MM.1S (cell line): ENCODE data around the gene SLC35F1.

Experiments
- CTCF ChIP-seq: fragments of 300-600 bp; sonication (generic); IDR thresholded peaks from 2 replicates; pipeline ENCODE4 v1.5.1; 2016; ENCODE audit warnings: antibody characterized with exemption, low read length, mixed read lengths
- EZH2 ChIP-seq: fragments of 300-600 bp; sonication (generic); optimal IDR thresholded peaks from 2 replicates; pipeline ENCODE3; 2017; ENCODE audit warnings: low read depth, mild to moderate bottlenecking, antibody characterized with exemption, low read length, mixed read lengths

- TF ChIP-seq EZH2 (no peak), CTCF (no peak)
These were observed 8.8 kb downstream of the SLC35F1 start for GRCh38 chr6:117915846-117916245.
